Measurements from ENCODE around the gene MAPK4. TPM values are rescaled to one million over a fixed set of nuclear protein-coding genes. Genes with fewer than 3 reads are reported as not detected.

MAPK4 gene
- total RNA-seq, 1 experiment from 2014 or later = 4.2 TPM

DNA sequence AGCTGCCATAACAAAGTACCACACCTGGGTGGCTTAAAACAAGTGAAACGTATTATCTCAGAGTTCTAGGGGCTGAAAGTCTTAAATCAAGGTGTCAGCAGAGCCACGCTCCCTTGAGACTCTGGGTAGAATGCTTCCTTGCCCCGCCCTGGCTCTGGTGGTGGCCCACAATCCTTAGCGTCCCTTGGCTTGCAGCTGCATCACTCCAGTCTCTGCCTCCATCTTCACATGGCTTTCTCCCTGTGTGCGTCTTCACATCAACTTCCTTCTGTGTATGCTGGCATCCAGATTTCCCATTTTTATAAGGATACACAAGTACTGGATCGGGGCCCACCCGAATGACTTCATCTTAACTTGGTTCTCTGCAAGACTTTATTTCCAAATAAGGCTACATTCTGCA lies 197.5 kb downstream of the MAPK4 start (continued):
- TF ChIP-seq OVOL2 (CRISPR knock-in tag; IDR thresholded peaks at IDR 0.05; ENCODE audit: borderline replicate concordance) (no peak), KAT7 (CRISPR knock-in tag; IDR thresholded peaks at IDR 0.05; ENCODE audit: borderline replicate concordance) (no peak), FOXP1 (CRISPR knock-in tag; IDR thresholded peaks at IDR 0.05; ENCODE audit: borderline replicate concordance) (no peak), PRDM15 (CRISPR knock-in tag; IDR thresholded peaks at IDR 0.05) (no peak), SOX15 (CRISPR knock-in tag; IDR thresholded peaks at IDR 0.05) (no peak), MYBL2 (CRISPR knock-in tag; IDR thresholded peaks at IDR 0.05) (no peak), NFE2L1 (CRISPR knock-in tag; IDR thresholded peaks at IDR 0.05) (no peak)
- TF ChIP-seq, protein P1, sequence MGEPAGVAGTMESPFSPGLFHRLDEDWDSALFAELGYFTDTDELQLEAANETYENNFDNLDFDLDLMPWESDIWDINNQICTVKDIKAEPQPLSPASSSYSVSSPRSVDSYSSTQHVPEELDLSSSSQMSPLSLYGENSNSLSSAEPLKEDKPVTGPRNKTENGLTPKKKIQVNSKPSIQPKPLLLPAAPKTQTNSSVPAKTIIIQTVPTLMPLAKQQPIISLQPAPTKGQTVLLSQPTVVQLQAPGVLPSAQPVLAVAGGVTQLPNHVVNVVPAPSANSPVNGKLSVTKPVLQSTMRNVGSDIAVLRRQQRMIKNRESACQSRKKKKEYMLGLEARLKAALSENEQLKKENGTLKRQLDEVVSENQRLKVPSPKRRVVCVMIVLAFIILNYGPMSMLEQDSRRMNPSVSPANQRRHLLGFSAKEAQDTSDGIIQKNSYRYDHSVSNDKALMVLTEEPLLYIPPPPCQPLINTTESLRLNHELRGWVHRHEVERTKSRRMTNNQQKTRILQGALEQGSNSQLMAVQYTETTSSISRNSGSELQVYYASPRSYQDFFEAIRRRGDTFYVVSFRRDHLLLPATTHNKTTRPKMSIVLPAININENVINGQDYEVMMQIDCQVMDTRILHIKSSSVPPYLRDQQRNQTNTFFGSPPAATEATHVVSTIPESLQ (CRISPR knock-in tag; IDR thresholded peaks at IDR 0.05) = no peak

- peaks cover 40% of the 10 kb centered on the region for H3K36me3 Mint-ChIP-seq
- ChIA-PET CTCF (no interaction called here), POLR2A (no interaction called here)
- ATAC-seq (no peak), DNase-seq (ENCODE audit: low spot score) (no peak)
- H3K4me1 Mint-ChIP-seq = no peaks in the 10 kb centered on the region
- peaks cover 57% of the 10 kb centered on the region for H3K9me3 Mint-ChIP-seq
- peaks cover 4% of the 10 kb centered on the region for H3K27me3 Mint-ChIP-seq (ENCODE audit: low read depth)
- no peak overlapping the region for H3K4me3 Mint-ChIP-seq
- TF ChIP-seq RELA (CRISPR knock-in tag; IDR thresholded peaks at IDR 0.05; ENCODE audit: borderline replicate concordance) (no peak), SMAD3 (CRISPR knock-in tag; IDR thresholded peaks at IDR 0.05; ENCODE audit: borderline replicate concordance) (no peak), USF1 (CRISPR knock-in tag; IDR thresholded peaks at IDR 0.05) (no peak), KAT7 (CRISPR knock-in tag; IDR thresholded peaks at IDR 0.05; ENCODE audit: borderline replicate concordance) (no peak), GRHL2 (CRISPR knock-in tag; IDR thresholded peaks at IDR 0.05; ENCODE audit: insufficient replicate concordance, severe bottlenecking) (no peak), GTF2I (CRISPR knock-in tag; conservative IDR thresholded peaks at IDR 0.05) (no peak), E2F4 (CRISPR knock-in tag; IDR thresholded peaks at IDR 0.05; ENCODE audit: borderline replicate concordance, low read depth) (no peak), TP53 (CRISPR knock-in tag; IDR thresholded peaks at IDR 0.05) (no peak), CDX4 (CRISPR knock-in tag; IDR thresholded peaks at IDR 0.05; ENCODE audit: borderline replicate concordance) (no peak), ARID4B (CRISPR knock-in tag; IDR thresholded peaks at IDR 0.05; ENCODE audit: borderline replicate concordance) (no peak)
- TF ChIP-seq, protein P2, sequence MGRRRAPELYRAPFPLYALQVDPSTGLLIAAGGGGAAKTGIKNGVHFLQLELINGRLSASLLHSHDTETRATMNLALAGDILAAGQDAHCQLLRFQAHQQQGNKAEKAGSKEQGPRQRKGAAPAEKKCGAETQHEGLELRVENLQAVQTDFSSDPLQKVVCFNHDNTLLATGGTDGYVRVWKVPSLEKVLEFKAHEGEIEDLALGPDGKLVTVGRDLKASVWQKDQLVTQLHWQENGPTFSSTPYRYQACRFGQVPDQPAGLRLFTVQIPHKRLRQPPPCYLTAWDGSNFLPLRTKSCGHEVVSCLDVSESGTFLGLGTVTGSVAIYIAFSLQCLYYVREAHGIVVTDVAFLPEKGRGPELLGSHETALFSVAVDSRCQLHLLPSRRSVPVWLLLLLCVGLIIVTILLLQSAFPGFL (CRISPR knock-in tag; IDR thresholded peaks at IDR 0.05; ENCODE audit: borderline replicate concordance) = no peak
- TF ChIP-seq, protein P3, sequence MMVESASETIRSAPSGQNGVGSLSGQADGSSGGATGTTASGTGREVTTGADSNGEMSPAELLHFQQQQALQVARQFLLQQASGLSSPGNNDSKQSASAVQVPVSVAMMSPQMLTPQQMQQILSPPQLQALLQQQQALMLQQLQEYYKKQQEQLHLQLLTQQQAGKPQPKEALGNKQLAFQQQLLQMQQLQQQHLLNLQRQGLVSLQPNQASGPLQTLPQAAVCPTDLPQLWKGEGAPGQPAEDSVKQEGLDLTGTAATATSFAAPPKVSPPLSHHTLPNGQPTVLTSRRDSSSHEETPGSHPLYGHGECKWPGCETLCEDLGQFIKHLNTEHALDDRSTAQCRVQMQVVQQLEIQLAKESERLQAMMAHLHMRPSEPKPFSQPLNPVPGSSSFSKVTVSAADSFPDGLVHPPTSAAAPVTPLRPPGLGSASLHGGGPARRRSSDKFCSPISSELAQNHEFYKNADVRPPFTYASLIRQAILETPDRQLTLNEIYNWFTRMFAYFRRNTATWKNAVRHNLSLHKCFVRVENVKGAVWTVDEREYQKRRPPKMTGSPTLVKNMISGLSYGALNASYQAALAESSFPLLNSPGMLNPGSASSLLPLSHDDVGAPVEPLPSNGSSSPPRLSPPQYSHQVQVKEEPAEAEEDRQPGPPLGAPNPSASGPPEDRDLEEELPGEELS (CRISPR knock-in tag; IDR thresholded peaks at IDR 0.05) = no peak
- no peak overlapping the region for H3K27ac Mint-ChIP-seq
Observed at GRCh38 chr18:50769463-50769862, 209.6 kb downstream of the MAPK4 start.
